Activated CD8-positive, alpha-beta T cell treated with anti-CD3 and anti-CD28 coated beads for 36 hours (primary cell): Measurements from ENCODE around the gene ADCY9. TPM values are rescaled to one million over a fixed set of nuclear protein-coding genes. Genes with fewer than 3 reads are reported as not detected.

ENCODE experiments used
- ATAC-seq: fragments of 200-7000 bp; cut with Tn5 transposase; one replicate; pipeline ENCODE4 v1.10.0; 2021; ENCODE audit warnings: mild to moderate bottlenecking, moderate library complexity
- CTCF ChIA-PET: fragments of 350-600 bp; sonication (Branson Sonifier 250); formaldehyde crosslinking; loops from one replicate; lab custom pipeline; 2021; ENCODE audit warnings: antibody characterized with exemption; lab: Charles Lee
- POLR2A ChIA-PET: fragments of 350-600 bp; sonication (Branson Sonifier 250); formaldehyde crosslinking; loops from one replicate; lab custom pipeline; 2021; ENCODE audit warnings: antibody characterized with exemption; lab: Charles Lee
- DNase-seq: peaks from one replicate; pipeline ENCODE4 v3.0.0-alpha.2; 2020
- H3K27ac Mint-ChIP-seq: one replicate; pipeline ENCODE4 v1.8.0; 2021; ENCODE audit warnings: mild to moderate bottlenecking, mixed read lengths
- H3K27me3 Mint-ChIP-seq: one replicate; pipeline ENCODE4 v1.8.0; 2021; ENCODE audit warnings: mixed read lengths
- H3K36me3 Mint-ChIP-seq: one replicate; pipeline ENCODE4 v1.8.0; 2021; ENCODE audit warnings: low read depth, mixed read lengths
- H3K4me1 Mint-ChIP-seq: one replicate; pipeline ENCODE4 v1.8.0; 2021; ENCODE audit warnings: low read depth, mixed read lengths
- H3K4me3 Mint-ChIP-seq: one replicate; pipeline ENCODE4 v1.8.0; 2021; ENCODE audit warnings: mild to moderate bottlenecking, moderate library complexity, mixed read lengths
- H3K9me3 Mint-ChIP-seq: one replicate; pipeline ENCODE4 v1.8.0; 2021; ENCODE audit warnings: mixed read lengths
- intact Hi-C: fragments of 100-400 bp; cut with micrococcal nuclease; formaldehyde crosslinking; loops from one replicate; pipeline ENCODE4 v1.10.0; 2022
- total RNA-seq, 2 experiments: library from RNA; stranded (reverse); gene quantifications; one replicate each; pipeline ENCODE4 v1.2.3, GENCODE V29; 2021
- TF ChIP-seq, protein P1 (sequence below): fragments of 200-600 bp; IDR thresholded peaks from one replicate; pipeline ENCODE4 v1.8.0; 2022; ENCODE audit warnings: antibody characterized with exemption, mild to moderate bottlenecking

Gene ADCY9
- total RNA-seq, 2 experiments from 2014 or later, result 4.1 to 4.8 TPM

DNA sequence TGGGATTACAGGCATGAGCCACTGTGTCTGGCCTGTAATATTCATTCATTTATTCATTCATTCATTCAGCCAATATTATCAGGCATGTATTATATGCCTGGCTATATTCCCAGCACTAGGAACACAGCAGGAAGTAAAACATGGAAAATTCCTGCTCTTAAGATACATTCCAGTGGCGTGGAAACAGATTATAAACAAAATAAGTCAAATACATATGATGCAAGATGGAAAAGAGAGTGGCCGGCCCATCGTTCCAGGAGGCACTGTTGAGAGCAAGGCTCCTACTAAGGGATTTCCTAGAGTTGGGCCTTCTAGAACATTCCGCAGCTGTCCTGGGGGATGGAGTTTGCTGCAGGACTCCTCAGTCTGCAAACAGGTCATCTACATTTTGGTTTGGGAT lies 17.7 kb downstream of the ADCY9 start:
- peaks cover 1% of the 10 kb centered on the region for H3K36me3 Mint-ChIP-seq
- TF ChIP-seq, protein P1, sequence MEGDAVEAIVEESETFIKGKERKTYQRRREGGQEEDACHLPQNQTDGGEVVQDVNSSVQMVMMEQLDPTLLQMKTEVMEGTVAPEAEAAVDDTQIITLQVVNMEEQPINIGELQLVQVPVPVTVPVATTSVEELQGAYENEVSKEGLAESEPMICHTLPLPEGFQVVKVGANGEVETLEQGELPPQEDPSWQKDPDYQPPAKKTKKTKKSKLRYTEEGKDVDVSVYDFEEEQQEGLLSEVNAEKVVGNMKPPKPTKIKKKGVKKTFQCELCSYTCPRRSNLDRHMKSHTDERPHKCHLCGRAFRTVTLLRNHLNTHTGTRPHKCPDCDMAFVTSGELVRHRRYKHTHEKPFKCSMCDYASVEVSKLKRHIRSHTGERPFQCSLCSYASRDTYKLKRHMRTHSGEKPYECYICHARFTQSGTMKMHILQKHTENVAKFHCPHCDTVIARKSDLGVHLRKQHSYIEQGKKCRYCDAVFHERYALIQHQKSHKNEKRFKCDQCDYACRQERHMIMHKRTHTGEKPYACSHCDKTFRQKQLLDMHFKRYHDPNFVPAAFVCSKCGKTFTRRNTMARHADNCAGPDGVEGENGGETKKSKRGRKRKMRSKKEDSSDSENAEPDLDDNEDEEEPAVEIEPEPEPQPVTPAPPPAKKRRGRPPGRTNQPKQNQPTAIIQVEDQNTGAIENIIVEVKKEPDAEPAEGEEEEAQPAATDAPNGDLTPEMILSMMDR, result no peak
- ChIA-PET POLR2A (no interaction called here), CTCF (interaction anchor here (1.3 to 1.6 kb wide), 2 partner anchors 11 to 160 kb away, joined by 3 to 4 read pairs; no protein-coding TSS in a partner anchor)
- ATAC-seq (no peak), DNase-seq (no peak)
- no peak overlapping the region for H3K27ac Mint-ChIP-seq
- no peaks in the 10 kb centered on the region for H3K9me3 Mint-ChIP-seq
- intact Hi-C loops, result no loop called here
- H3K27me3 Mint-ChIP-seq, result no peaks in the 10 kb centered on the region
- no peak overlapping the region for H3K4me3 Mint-ChIP-seq
- H3K4me1 Mint-ChIP-seq, result no peaks in the 10 kb centered on the region

DNA sequence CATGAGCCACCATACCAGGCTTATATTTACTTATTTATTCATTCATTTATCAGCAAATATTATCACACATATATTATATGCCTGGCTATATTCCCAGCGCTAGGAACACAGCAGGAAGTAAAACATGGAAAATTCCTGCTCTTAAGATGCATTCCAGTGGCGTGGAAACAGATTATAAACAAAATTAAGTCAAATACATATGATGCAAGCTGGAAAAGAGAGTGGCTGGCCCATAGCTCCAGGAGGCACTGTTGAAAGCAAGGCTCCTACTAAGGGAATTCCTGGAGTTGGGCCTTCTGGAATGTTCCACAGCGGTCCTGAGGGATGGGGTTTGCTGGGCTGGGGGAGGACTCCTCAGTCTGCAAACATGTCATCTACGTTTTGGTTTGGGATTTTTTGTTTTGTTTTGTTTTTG lies 18.4 kb downstream of the ADCY9 start:
- intact Hi-C loops, result no loop called here
- Mint-ChIP-seq H3K27me3 (no peaks in the 10 kb centered on the region), H3K4me3 (no peak overlapping the region), H3K9me3 (no peaks in the 10 kb centered on the region), H3K4me1 (no peaks in the 10 kb centered on the region), H3K27ac (no peak overlapping the region), H3K36me3 (peaks cover 1% of the 10 kb centered on the region)
- no peak for DNase-seq
- ATAC-seq, result no peak
- ChIA-PET POLR2A (no interaction called here), CTCF (no interaction called here)
- TF ChIP-seq, protein P1, result no peak

DNA sequence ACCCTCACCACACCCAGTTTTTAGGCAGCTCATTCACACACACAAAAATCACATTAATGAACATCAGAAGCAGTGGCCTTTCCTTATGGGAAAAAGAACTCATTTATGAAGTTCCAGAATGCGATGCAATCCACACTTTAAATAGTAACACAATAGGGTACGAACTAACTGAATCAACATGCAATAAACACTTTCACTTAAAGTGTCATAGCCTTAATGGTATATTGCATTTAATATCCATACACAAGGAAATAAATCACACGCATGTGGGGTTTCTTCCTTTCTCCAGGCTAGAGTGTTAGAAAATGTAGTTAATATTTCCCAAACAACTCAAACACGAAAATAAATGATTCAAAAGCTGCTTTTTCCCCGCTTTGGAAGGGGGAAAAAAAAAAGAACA lies 19.7 kb downstream of the ADCY9 start:
- H3K9me3 Mint-ChIP-seq, result no peaks in the 10 kb centered on the region
- CTCF ChIA-PET, result interaction anchor here (1.1 to 1.6 kb wide), 3 partner anchors 16 to 158 kb away, joined by 3 to 5 read pairs (median 3); no protein-coding TSS in a partner anchor
- no peaks in the 10 kb centered on the region for H3K27me3 Mint-ChIP-seq

DNA sequence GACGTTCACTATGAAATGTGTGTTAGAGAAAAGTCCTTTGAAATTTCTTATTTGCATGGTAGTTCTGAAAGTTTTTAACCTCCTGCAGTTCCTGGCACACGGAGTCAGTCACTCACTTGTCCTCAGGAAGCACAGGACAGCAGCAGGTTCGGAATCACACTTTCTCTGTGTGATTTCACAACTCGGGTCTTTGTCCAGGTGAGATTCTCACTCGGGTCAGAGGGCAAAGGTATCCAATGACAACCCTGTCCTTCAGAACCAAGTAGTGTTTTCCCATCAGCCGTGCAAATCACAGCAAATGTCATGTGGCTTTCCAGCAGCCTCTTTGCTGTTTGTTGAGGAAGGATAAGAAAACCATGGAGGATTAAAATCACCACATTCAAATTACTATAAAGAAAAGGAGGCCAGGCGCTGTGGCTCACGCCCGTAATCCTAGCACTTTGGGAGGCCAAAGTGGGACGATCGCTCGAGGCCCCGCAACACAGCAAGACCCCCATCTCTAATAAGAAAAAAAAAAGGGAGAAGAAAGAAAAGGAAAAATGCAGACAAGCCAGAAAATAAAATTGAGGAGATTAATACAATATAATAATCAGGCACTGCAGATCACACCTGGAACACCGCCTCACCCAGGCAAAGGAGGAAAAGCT lies 22.0 kb downstream of the ADCY9 start:
- Mint-ChIP-seq H3K27ac (no peak overlapping the region), H3K4me3 (no peak overlapping the region), H3K27me3 (peaks cover 4% of the 10 kb centered on the region), H3K9me3 (no peaks in the 10 kb centered on the region), H3K4me1 (peaks cover 6% of the 10 kb centered on the region), H3K36me3 (no peaks in the 10 kb centered on the region)
- intact Hi-C loops, result no loop called here
- ChIA-PET POLR2A (interaction anchor here (1.5 kb wide), 2 partner anchors 8 to 12 kb away, joined by 4 read pairs; no protein-coding TSS in a partner anchor), CTCF (no interaction called here)
- no peak for ATAC-seq
- DNase-seq, result no peak
- TF ChIP-seq, protein P1, result no peak

More for the DNA sequence above, 19.7 kb downstream of the ADCY9 start:
- Mint-ChIP-seq H3K27ac (no peak overlapping the region), H3K4me1 (no peaks in the 10 kb centered on the region), H3K4me3 (no peak overlapping the region), H3K36me3 (no peaks in the 10 kb centered on the region)
- intact Hi-C loops, result no loop called here
- DNase-seq (no peak), ATAC-seq (no peak)
- POLR2A ChIA-PET, result no interaction called here
- TF ChIP-seq, protein P1, result no peak

DNA sequence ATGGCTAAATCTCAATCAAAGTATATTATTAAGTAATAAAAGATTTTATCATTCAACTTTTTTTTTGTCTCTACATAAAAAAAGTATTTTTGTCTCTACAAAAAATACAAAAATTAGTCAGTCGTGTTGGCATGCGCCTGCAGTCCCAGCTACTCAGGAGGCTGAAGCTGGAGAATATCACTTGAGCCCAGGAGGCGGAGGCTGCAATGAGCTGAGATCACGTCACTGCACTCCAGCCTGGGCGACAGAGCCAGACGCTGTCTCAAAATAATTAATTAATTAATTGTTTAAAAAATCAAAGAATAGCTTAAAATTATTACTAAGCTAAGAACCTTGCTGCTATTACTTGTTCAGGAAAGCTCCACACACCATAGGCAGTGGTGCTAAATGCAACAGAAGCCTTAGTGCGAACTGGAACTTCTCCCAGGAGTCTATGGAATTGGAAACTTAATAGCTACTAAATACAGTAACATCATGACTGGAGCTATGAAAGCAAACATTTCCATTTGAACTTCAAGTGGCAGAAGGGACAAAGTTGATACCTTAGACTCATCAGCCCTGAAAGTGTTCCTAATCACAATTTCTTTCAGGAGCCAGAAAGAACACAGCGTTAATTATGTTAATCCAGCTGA lies 22.6 kb downstream of the ADCY9 start:
- H3K36me3 Mint-ChIP-seq, result no peaks in the 10 kb centered on the region
- TF ChIP-seq, protein P1, result no peak
- CTCF ChIA-PET, result no interaction called here
- ATAC-seq (no peak), DNase-seq (no peak)
- POLR2A ChIA-PET, result interaction anchor here (1.5 kb wide), 2 partner anchors 8 to 12 kb away, joined by 4 read pairs; no protein-coding TSS in a partner anchor
- peaks cover 6% of the 10 kb centered on the region for H3K4me1 Mint-ChIP-seq
- H3K9me3 Mint-ChIP-seq, result no peaks in the 10 kb centered on the region
- H3K27me3 Mint-ChIP-seq, result peaks cover 4% of the 10 kb centered on the region
- H3K27ac Mint-ChIP-seq, result no peak overlapping the region
- H3K4me3 Mint-ChIP-seq, result no peak overlapping the region
- intact Hi-C loops, result no loop called here
